Coronary artery (tissue), 2 donors: Measurements from ENCODE around the gene FBXL7.

ENCODE experiments used
- DNase-seq: peaks from one replicate; pipeline ENCODE4 v3.0.0-alpha.2; 2017; ENCODE audit warnings: low spot score
- H3K27ac ChIP-seq, 2 donors: fragments of 200-600 bp; sonication (generic); one replicate each; pipeline ENCODE4 v1.5.1; 2016 to 2019
- H3K4me3 ChIP-seq: fragments of 200-600 bp; sonication (generic); 2 replicates; pipeline ENCODE4 v1.5.1; 2016; ENCODE audit warnings: mild to moderate bottlenecking, moderate library complexity
- TF ChIP-seq, protein P1 (sequence below): fragments of 200-600 bp; sonication (generic); IDR thresholded peaks from one replicate; pipeline ENCODE4 v1.5.1; 2019; ENCODE audit warnings: antibody characterized with exemption

The FBXL7 gene

DNA sequence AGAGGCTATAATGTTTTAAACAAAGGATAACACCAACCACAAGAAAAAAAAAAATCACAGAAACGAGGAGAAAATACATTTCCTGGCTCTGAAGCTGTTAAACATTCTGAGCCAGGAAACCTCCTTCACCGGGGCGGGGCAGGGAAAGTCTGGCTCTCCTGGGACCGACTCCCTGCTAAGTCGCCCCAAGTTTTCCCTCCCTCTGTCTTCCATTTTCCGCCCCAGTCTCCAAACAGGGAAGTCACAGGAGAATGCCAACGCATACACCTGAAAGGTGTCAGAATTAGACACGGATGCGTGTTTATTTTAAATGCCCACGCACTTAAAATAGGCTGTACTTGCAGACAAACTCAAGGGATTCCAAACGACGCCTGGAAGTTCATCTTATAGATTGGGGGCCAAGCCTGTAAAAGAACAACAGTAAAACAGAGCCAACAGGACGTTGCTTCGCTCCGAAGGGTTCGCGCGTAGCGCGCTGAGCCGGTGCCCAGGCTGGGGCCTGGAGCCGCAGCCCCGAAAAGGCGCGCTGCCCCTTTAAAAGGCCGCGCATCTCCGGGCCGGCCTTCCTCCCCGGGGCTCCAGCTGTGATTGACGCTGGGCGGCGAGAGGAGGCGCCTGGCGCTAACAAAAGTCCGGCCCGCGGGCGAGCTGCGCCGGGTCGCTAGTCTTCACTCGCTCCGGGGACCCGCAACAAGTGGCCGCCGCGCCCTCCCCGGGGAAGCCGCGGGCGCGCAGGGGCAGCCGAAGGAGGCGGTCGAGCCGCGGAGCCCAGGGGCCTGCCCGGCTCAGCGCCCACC lies at the start of gene FBXL7:
TSS of gene FBXL7 (plus strand) at position 653 of the 797 bp plus-strand sequence.
- peak within 1 kb of the TSS; percentile 87 for H3K4me3 ChIP-seq
- peak within 1 kb of the TSS; percentile 83 to 91 for H3K27ac ChIP-seq
- TF ChIP-seq, protein P1, sequence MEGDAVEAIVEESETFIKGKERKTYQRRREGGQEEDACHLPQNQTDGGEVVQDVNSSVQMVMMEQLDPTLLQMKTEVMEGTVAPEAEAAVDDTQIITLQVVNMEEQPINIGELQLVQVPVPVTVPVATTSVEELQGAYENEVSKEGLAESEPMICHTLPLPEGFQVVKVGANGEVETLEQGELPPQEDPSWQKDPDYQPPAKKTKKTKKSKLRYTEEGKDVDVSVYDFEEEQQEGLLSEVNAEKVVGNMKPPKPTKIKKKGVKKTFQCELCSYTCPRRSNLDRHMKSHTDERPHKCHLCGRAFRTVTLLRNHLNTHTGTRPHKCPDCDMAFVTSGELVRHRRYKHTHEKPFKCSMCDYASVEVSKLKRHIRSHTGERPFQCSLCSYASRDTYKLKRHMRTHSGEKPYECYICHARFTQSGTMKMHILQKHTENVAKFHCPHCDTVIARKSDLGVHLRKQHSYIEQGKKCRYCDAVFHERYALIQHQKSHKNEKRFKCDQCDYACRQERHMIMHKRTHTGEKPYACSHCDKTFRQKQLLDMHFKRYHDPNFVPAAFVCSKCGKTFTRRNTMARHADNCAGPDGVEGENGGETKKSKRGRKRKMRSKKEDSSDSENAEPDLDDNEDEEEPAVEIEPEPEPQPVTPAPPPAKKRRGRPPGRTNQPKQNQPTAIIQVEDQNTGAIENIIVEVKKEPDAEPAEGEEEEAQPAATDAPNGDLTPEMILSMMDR: no peak
- peak; percentile 87 for DNase-seq

DNA sequence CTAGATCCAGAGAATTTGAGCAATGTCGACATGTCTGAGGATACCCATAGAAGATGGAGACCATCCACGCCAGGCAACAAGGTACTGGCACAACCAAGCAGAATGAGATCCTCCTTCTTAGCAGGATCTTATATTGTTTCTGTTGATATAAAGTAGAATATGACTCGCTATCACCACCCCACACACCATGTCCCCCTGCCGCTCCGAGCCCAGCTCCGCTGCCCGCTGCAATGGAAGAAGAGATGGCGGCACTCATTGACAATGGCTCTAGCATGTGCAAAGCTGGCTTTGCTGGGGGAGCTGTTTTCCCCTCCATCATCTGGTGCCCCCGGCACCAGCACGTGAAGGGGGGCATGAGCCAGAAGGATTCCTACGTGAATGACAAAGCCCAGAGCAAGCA lies 49.5 kb upstream of the FBXL7 start:
- no peak overlapping the region for H3K27ac ChIP-seq
- DNase-seq: no peak
- H3K4me3 ChIP-seq: no peak overlapping the region
- TF ChIP-seq, protein P1: no peak

DNA sequence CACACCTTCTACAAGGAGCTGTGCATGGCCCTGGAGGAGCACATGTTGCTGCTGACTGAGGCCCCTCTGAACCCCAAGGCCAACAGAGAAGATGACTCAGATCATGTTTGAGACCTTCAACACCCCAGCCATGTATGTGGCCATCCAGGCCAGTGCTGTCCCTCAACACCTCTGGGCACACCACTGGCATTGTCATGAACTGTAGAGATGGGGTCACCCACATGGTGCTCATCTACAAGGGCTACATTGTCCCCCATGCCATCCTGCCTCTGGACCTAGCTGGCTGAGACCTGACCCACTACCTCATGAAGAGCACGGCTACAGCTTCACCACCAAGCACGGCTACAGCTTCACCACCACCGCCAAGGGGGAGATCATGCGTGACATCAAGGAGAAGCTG lies 49.0 kb upstream of the FBXL7 start:
- no peak for DNase-seq
- no peak overlapping the region for H3K27ac ChIP-seq
- no peak overlapping the region for H3K4me3 ChIP-seq
- TF ChIP-seq, protein P1: no peak

DNA sequence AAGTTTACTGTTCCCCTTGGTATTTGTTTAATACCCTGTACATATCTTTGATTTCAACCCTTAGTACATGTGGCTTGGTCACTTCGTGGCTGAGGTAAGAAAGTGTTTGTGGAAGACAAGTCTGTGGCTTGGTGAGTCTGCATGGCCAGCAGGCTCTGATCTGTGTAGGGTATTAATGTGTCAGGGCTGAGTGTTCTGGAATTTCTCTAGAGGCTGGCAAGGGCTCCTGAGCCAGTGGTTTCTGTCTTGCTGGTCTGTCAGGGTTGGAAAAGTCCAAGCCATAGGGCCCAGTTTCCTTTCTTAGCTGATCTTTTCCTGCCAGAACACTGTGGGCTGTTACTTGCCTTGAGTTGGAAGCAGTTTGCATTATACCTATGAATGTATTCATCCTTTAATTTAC lies 48.0 kb upstream of the FBXL7 start:
- DNase-seq: no peak
- TF ChIP-seq, protein P1: no peak
- H3K27ac ChIP-seq: no peak overlapping the region
- H3K4me3 ChIP-seq: no peak overlapping the region

DNA sequence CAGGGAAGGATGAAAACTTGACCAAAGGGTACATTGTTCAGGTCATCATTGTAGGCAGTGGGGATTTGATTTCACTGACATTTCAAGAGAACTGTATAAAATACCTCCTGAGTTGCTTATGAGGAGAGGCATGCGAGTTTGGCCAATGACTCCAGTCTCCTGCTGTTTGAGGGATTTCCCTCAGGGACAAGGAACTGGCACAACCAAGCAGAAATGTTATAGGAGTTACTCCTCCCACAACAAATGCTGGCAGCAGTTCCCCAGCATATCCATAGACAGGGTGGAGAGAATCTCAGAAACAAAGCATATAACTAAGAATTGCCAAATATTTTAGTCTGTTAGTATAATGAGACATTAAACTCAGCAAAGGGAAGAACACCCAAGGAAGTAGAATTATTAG lies 47.2 kb upstream of the FBXL7 start:
- no peak for DNase-seq
- Histone ChIP-seq H3K4me3 (no peak overlapping the region), H3K27ac (no peak overlapping the region)
- TF ChIP-seq, protein P1: no peak

DNA sequence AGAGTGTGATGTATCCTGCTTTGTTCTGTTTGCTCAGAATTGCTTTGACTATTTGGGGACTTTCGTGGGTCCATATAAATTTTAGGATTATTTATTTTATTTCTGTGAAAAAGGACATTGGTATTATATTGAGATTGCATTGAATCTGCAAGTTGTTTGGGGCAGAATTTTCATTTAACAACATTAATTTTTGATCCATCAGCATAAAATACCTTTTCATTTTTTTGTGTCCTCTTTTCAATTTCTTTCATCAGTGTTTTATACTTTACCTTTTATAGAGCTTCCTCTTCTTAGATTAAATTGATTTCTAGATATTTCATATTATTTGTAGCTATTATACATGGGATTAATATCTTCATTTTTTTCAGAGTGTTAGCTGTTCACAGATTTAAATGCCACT lies 40.8 kb upstream of the FBXL7 start:
- no peak for DNase-seq
- Histone ChIP-seq H3K27ac (no peak overlapping the region), H3K4me3 (no peak overlapping the region)
- TF ChIP-seq, protein P1: no peak
